SK-N-SH treated with all-trans-retinoic acid at 6 μM for 48 hours (cell line): Measurements from ENCODE around the gene GKN1.

ENCODE experiments used
- CREB5 ChIP-seq: fragments of 250-450 bp; sonication (Bioruptor Pico); IDR thresholded peaks from 2 replicates; pipeline ENCODE4 v1.5.1; 2020; ENCODE audit warnings: low read depth, mild to moderate bottlenecking, moderate library complexity
- CSRNP3 ChIP-seq: fragments of 250-450 bp; sonication (Bioruptor Pico); IDR thresholded peaks from 2 replicates; pipeline ENCODE4 v1.5.1; 2021; ENCODE audit warnings: mild to moderate bottlenecking, moderate library complexity
- PATZ1 ChIP-seq: fragments of 250-450 bp; sonication (Bioruptor Pico); IDR thresholded peaks from 2 replicates; pipeline ENCODE4 v1.8.0; 2020; ENCODE audit warnings: mild to moderate bottlenecking, moderate library complexity, borderline replicate concordance
- RARB ChIP-seq: fragments of 250-450 bp; sonication (Bioruptor Pico); IDR thresholded peaks from 2 replicates; pipeline ENCODE4 v1.8.0; 2021; ENCODE audit warnings: mild to moderate bottlenecking, moderate library complexity
- ZFP3 ChIP-seq: fragments of 250-450 bp; sonication (Bioruptor Pico); IDR thresholded peaks from 2 replicates; pipeline ENCODE4 v1.5.0; 2020; ENCODE audit warnings: mild to moderate bottlenecking, moderate library complexity
- ZNF70 ChIP-seq: fragments of 450-650 bp; formaldehyde crosslinking; IDR thresholded peaks from 2 replicates; pipeline ENCODE4 v1.5.0; 2020; ENCODE audit warnings: mild to moderate bottlenecking, moderate library complexity
- ZNF8 ChIP-seq: fragments of 450-650 bp; formaldehyde crosslinking; IDR thresholded peaks from 2 replicates; pipeline ENCODE4 v1.5.0; 2020; ENCODE audit warnings: mild to moderate bottlenecking, moderate library complexity

GRCh38 chr2:68992933-68993332 lies 18.5 kb downstream of the GKN1 start:
- no peak for TF ChIP-seq ZFP3 (CRISPR knock-in tag)
- no peak for TF ChIP-seq ZNF8 (CRISPR knock-in tag)
- no peak for TF ChIP-seq PATZ1 (CRISPR knock-in tag)
- no peak for TF ChIP-seq RARB (CRISPR knock-in tag)
- TF ChIP-seq ZNF70 (CRISPR knock-in tag), result no peak
- no peak for TF ChIP-seq CSRNP3 (CRISPR knock-in tag)
- TF ChIP-seq CREB5 (CRISPR knock-in tag), result no peak
